T-helper 1 cell treated with Interleukin-12 subunit alpha and Interleukin-12 subunit beta and Interleukin-4 antibody, amounts not matched to agents 30 μg/mL and 1 μg/mL, for 36 hours (primary cell): ENCODE results near the gene ELF5.

Source experiments
- H3K27ac Mint-ChIP-seq: one replicate; pipeline ENCODE4 v1.8.0; 2021; ENCODE audit warnings: mild to moderate bottlenecking, mixed read lengths
- H3K27me3 Mint-ChIP-seq: one replicate; pipeline ENCODE4 v1.8.0; 2021; ENCODE audit warnings: low read depth, mixed read lengths
- H3K36me3 Mint-ChIP-seq: one replicate; pipeline ENCODE4 v1.8.0; 2021; ENCODE audit warnings: low read depth, mixed read lengths
- H3K4me1 Mint-ChIP-seq: one replicate; pipeline ENCODE4 v1.8.0; 2021; ENCODE audit warnings: low read depth, mixed read lengths
- H3K4me3 Mint-ChIP-seq: one replicate; pipeline ENCODE4 v1.8.0; 2021; ENCODE audit warnings: mild to moderate bottlenecking, moderate library complexity, mixed read lengths
- H3K9me3 Mint-ChIP-seq: one replicate; pipeline ENCODE4 v1.8.0; 2021; ENCODE audit warnings: mixed read lengths

Gene ELF5

GRCh38 chr11:34513682-34514449, at the start of gene ELF5:
TSS of gene ELF5 (minus strand) at chr11:34513794. CDS start at chr11:34505749, 8,045 bp downstream.
- Mint-ChIP-seq H3K4me1 (no peaks in the 10 kb centered on the region), H3K4me3 (no peak within 1 kb of the TSS), H3K9me3 (no peaks in the 10 kb centered on the region), H3K36me3 (no peaks in the 10 kb centered on the region), H3K27ac (no peak within 1 kb of the TSS), H3K27me3 (peaks cover 4% of the 10 kb centered on the region)

GRCh38 chr11:34562976-34563375, 49.4 kb upstream of the ELF5 start:
- Mint-ChIP-seq H3K9me3 (no peaks in the 10 kb centered on the region), H3K4me3 (no peak overlapping the region), H3K27me3 (peaks cover 21% of the 10 kb centered on the region), H3K36me3 (no peaks in the 10 kb centered on the region), H3K27ac (no peak overlapping the region), H3K4me1 (no peaks in the 10 kb centered on the region)

- Mint-ChIP-seq H3K9me3 (no peaks in the 10 kb centered on the region), H3K4me1 (no peaks in the 10 kb centered on the region), H3K4me3 (no peak overlapping the region), H3K36me3 (no peaks in the 10 kb centered on the region), H3K27me3 (peaks cover 29% of the 10 kb centered on the region), H3K27ac (no peak overlapping the region)
Measured at GRCh38 chr11:34560511-34560910, 46.9 kb upstream of the ELF5 start.

- peaks cover 26% of the 10 kb centered on the region for H3K27me3 Mint-ChIP-seq
Measured at GRCh38 chr11:34558673-34559072, 45.1 kb upstream of the ELF5 start.

GRCh38 chr11:34558211-34558610, 44.6 kb upstream of the ELF5 start:
- Mint-ChIP-seq H3K9me3 (no peaks in the 10 kb centered on the region), H3K27ac (no peak overlapping the region), H3K4me3 (no peak overlapping the region), H3K36me3 (no peaks in the 10 kb centered on the region), H3K4me1 (no peaks in the 10 kb centered on the region), H3K27me3 (peaks cover 29% of the 10 kb centered on the region)

More at GRCh38 chr11:34558673-34559072, 45.1 kb upstream of the ELF5 start:
- Mint-ChIP-seq H3K36me3 (no peaks in the 10 kb centered on the region), H3K9me3 (no peaks in the 10 kb centered on the region), H3K4me1 (no peaks in the 10 kb centered on the region), H3K4me3 (no peak overlapping the region), H3K27ac (no peak overlapping the region)

GRCh38 chr11:34552270-34552669, 38.7 kb upstream of the ELF5 start:
- Mint-ChIP-seq H3K9me3 (no peaks in the 10 kb centered on the region), H3K36me3 (no peaks in the 10 kb centered on the region), H3K4me1 (no peaks in the 10 kb centered on the region), H3K27me3 (peaks cover 26% of the 10 kb centered on the region), H3K27ac (no peak overlapping the region), H3K4me3 (no peak overlapping the region)

- Mint-ChIP-seq H3K9me3 (no peaks in the 10 kb centered on the region), H3K4me3 (no peak overlapping the region)
Measured at GRCh38 chr11:34549271-34549670, 35.7 kb upstream of the ELF5 start.

GRCh38 chr11:34548278-34548677, 34.7 kb upstream of the ELF5 start:
- H3K27ac Mint-ChIP-seq, result no peak overlapping the region
- H3K4me3 Mint-ChIP-seq, result no peak overlapping the region
- peaks cover 16% of the 10 kb centered on the region for H3K27me3 Mint-ChIP-seq
- H3K4me1 Mint-ChIP-seq, result no peaks in the 10 kb centered on the region
- no peaks in the 10 kb centered on the region for H3K36me3 Mint-ChIP-seq
- H3K9me3 Mint-ChIP-seq, result no peaks in the 10 kb centered on the region

More at GRCh38 chr11:34549271-34549670, 35.7 kb upstream of the ELF5 start:
- H3K27ac Mint-ChIP-seq, result no peak overlapping the region
- no peaks in the 10 kb centered on the region for H3K4me1 Mint-ChIP-seq
- peaks cover 19% of the 10 kb centered on the region for H3K27me3 Mint-ChIP-seq
- H3K36me3 Mint-ChIP-seq, result no peaks in the 10 kb centered on the region

- Mint-ChIP-seq H3K27ac (no peak overlapping the region), H3K4me3 (no peak overlapping the region), H3K4me1 (no peaks in the 10 kb centered on the region), H3K36me3 (no peaks in the 10 kb centered on the region), H3K9me3 (no peaks in the 10 kb centered on the region), H3K27me3 (peaks cover 11% of the 10 kb centered on the region)
Measured at GRCh38 chr11:34546511-34547209, 33.1 kb upstream of the ELF5 start.

GRCh38 chr11:34542089-34542488, 28.5 kb upstream of the ELF5 start:
- Mint-ChIP-seq H3K9me3 (no peaks in the 10 kb centered on the region), H3K27ac (no peak overlapping the region), H3K4me3 (no peak overlapping the region), H3K36me3 (no peaks in the 10 kb centered on the region), H3K27me3 (peaks cover 17% of the 10 kb centered on the region), H3K4me1 (no peaks in the 10 kb centered on the region)

- H3K36me3 Mint-ChIP-seq, result no peaks in the 10 kb centered on the region
- no peak overlapping the region for H3K27ac Mint-ChIP-seq
- no peak overlapping the region for H3K4me3 Mint-ChIP-seq
- peaks cover 17% of the 10 kb centered on the region for H3K27me3 Mint-ChIP-seq
- no peaks in the 10 kb centered on the region for H3K9me3 Mint-ChIP-seq
- no peaks in the 10 kb centered on the region for H3K4me1 Mint-ChIP-seq
Measured at GRCh38 chr11:34540870-34541269, 27.3 kb upstream of the ELF5 start.

- H3K4me1 Mint-ChIP-seq, result no peaks in the 10 kb centered on the region
- H3K27ac Mint-ChIP-seq, result no peak overlapping the region
- peaks cover 5% of the 10 kb centered on the region for H3K9me3 Mint-ChIP-seq
- no peak overlapping the region for H3K4me3 Mint-ChIP-seq
- peaks cover 13% of the 10 kb centered on the region for H3K27me3 Mint-ChIP-seq
- H3K36me3 Mint-ChIP-seq, result no peaks in the 10 kb centered on the region
Measured at GRCh38 chr11:34537636-34538035, 24.0 kb upstream of the ELF5 start.

GRCh38 chr11:34536056-34536455, 22.5 kb upstream of the ELF5 start:
- Mint-ChIP-seq H3K27me3 (peaks cover 11% of the 10 kb centered on the region), H3K27ac (no peak overlapping the region), H3K9me3 (peaks cover 5% of the 10 kb centered on the region), H3K36me3 (no peaks in the 10 kb centered on the region), H3K4me3 (no peak overlapping the region), H3K4me1 (no peaks in the 10 kb centered on the region)

GRCh38 chr11:34534826-34535225, 21.2 kb upstream of the ELF5 start:
- H3K36me3 Mint-ChIP-seq, result no peaks in the 10 kb centered on the region
- H3K9me3 Mint-ChIP-seq, result peaks cover 5% of the 10 kb centered on the region
- H3K4me3 Mint-ChIP-seq, result no peak overlapping the region
- H3K27ac Mint-ChIP-seq, result no peak overlapping the region
- H3K4me1 Mint-ChIP-seq, result no peaks in the 10 kb centered on the region
- peaks cover 11% of the 10 kb centered on the region for H3K27me3 Mint-ChIP-seq

- Mint-ChIP-seq H3K27me3 (peaks cover 3% of the 10 kb centered on the region), H3K9me3 (peaks cover 5% of the 10 kb centered on the region), H3K27ac (no peak overlapping the region), H3K36me3 (no peaks in the 10 kb centered on the region), H3K4me3 (no peak overlapping the region), H3K4me1 (no peaks in the 10 kb centered on the region)
Measured at GRCh38 chr11:34531663-34532062, 18.1 kb upstream of the ELF5 start.
